ENCODE results near the gene CD300LG.

- TF ChIP-seq CTCF (conservative IDR thresholded peaks at IDR 0.05; ENCODE audit: low read depth in 2 of 2), result no peak
- TF ChIP-seq ZNF114 (CRISPR knock-in tag; IDR thresholded peaks at IDR 0.05), result no peak
- TF ChIP-seq ETS1 (IDR thresholded peaks at IDR 0.05), result no peak
- no peak for TF ChIP-seq EZH2 (IDR thresholded peaks at IDR 0.05; ENCODE audit: low read depth, unreplicated experiment)
- no peak for TF ChIP-seq REST (IDR thresholded peaks at IDR 0.05; ENCODE audit: unreplicated experiment)
- TF ChIP-seq EZH2phosphoT487 (IDR thresholded peaks at IDR 0.05; ENCODE audit: unreplicated experiment), result no peak
- TF ChIP-seq POLR2AphosphoS5 (IDR thresholded peaks at IDR 0.05; ENCODE audit: low read depth), result no peak
- TF ChIP-seq JUNB (IDR thresholded peaks at IDR 0.05; ENCODE audit: unreplicated experiment), result no peak
Observed at GRCh38 chr17:43860077-43860725, 13.2 kb downstream of the CD300LG start.

Measured in GM23338 (cell line).